ENCODE results near the gene NCKAP5. TPM values are rescaled to one million over a fixed set of nuclear protein-coding genes. Genes with fewer than 3 reads are reported as not detected.

The NCKAP5 gene
- total and polyA plus RNA-seq, 9 of the 15 experiments (the other 6 are each of a cell fraction or from before 2014, with no cell fraction given): not detected

- H3K9me1 ChIP-seq (ENCODE audit: control insufficient read depth, insufficient read depth, low read length): no peaks in the 10 kb centered on the region
- BruUV-seq (replicated peaks): no TSS peak
- no peak for ATAC-seq
- no peaks in the 10 kb centered on the region for H3K4me1 ChIP-seq (replicated peaks in 1 of 2; ENCODE audit: control insufficient read depth in 2 of 2, insufficient read depth in 2 of 2, low read length in 2 of 2)
- ChIA-PET CTCF (ENCODE audit: low intra/inter-chr PET ratio) (no interaction called here), POLR2A (no interaction called here)
- no peaks in the 10 kb centered on the region for H3K36me3 ChIP-seq (ENCODE audit: control insufficient read depth, insufficient read depth, low read length)
- no peak overlapping the region for H3K4me3 ChIP-seq
- TF ChIP-seq ZFP1 (CRISPR knock-in tag; IDR thresholded peaks at IDR 0.05) (no peak), GTF2F1 (IDR thresholded peaks at IDR 0.05; ENCODE audit: low read depth, low read length) (no peak), HDAC3 (IDR thresholded peaks at IDR 0.05; ENCODE audit: borderline replicate concordance, partially characterized antibody) (no peak), TCF7L2 (IDR thresholded peaks at IDR 0.05; ENCODE audit: low read depth, low read length) (no peak), PBX2 (CRISPR knock-in tag; IDR thresholded peaks at IDR 0.05; ENCODE audit: low read depth) (no peak), PBX2 (tag; conservative IDR thresholded peaks at IDR 0.05; ENCODE audit: low read depth) (no peak), FOXJ2 (tag; IDR thresholded peaks at IDR 0.05) (no peak)
- no peak overlapping the region for H3K27ac ChIP-seq (ENCODE audit: extremely low read depth, low read depth, low read length)
- intact Hi-C loops (cut with micrococcal nuclease) (no loop called here), in situ Hi-C loops (cut with MboI) (no loop called here)
- H3K79me2 ChIP-seq (ENCODE audit: control insufficient read depth, insufficient read depth, low read length): no peaks in the 10 kb centered on the region
- no peaks in the 10 kb centered on the region for H4K20me1 ChIP-seq (replicated peaks; ENCODE audit: control insufficient read depth, insufficient read depth, low read length)
- H3K27me3 ChIP-seq (ENCODE audit: control insufficient read depth in 2 of 2, insufficient read depth in 2 of 2, low read length in 2 of 2): no peaks in the 10 kb centered on the region
- H3K9me3 ChIP-seq (replicated peaks; ENCODE audit: control insufficient read depth, insufficient read depth, low read depth, low read length): no peaks in the 10 kb centered on the region
- no peak overlapping the region for H3K4me2 ChIP-seq (ENCODE audit: insufficient read depth, low read length)
- WGBS (ENCODE audit: insufficient coverage, low coverage, missing lambda C conversion rate): 3% methylated on average over 8 of the region's 8 CpGs
- no peak for FAIRE-seq
- H3K9ac ChIP-seq (ENCODE audit: insufficient read depth in 1 of 2, low read depth in 2 of 2, low read length in 2 of 2): no peak overlapping the region
- no peak overlapping the region for H2AFZ ChIP-seq (ENCODE audit: low read depth, low read length)
- DNase-seq (ENCODE audit: extremely low read depth in 1 of 4, low spot score in 3 of 4): no peak
These were observed 656.2 kb downstream of the NCKAP5 start for GRCh38 chr2:132911726-132912724.

Data from K562 (cell line).